SU-DHL-6 (cell line): ENCODE results near the gene CFAP100.

ENCODE experiments used
- H2AFZ ChIP-seq: fragments of 200-600 bp; sonication (generic); 2 replicates; pipeline ENCODE4 v1.6.1; 2014; ENCODE audit warnings: low read depth, mild to moderate bottlenecking, moderate library complexity, mixed read lengths, antibody characterized with exemption, low read length; ENCODE audit not compliant: severe bottlenecking
- H3F3A ChIP-seq: fragments of 200-600 bp; shearing (Covaris generic); 2 replicates; pipeline ENCODE4 v1.6.0; 2016; ENCODE audit warnings: antibody characterized with exemption, mild to moderate bottlenecking; ENCODE audit not compliant: insufficient read depth
- H3K27ac ChIP-seq: fragments of 200-600 bp; sonication (generic); 2 replicates; pipeline ENCODE4 v1.5.1; 2016; ENCODE audit warnings: low read depth, mild to moderate bottlenecking, low read length, moderate library complexity, mixed read lengths
- H3K27me3 ChIP-seq: fragments of 200-600 bp; sonication (generic), shearing (Covaris generic); 2 replicates; pipeline ENCODE4 v1.6.0; 2014; ENCODE audit warnings: mild to moderate bottlenecking, low read length
- H3K36me3 ChIP-seq: fragments of 200-600 bp; sonication (generic); 2 replicates; pipeline ENCODE4 v1.6.1; 2014; ENCODE audit warnings: mild to moderate bottlenecking, low read length, mixed read lengths
- H3K4me2 ChIP-seq: fragments of 300-600, 200-600 bp; shearing (Covaris generic), sonication (generic); 2 replicates; pipeline ENCODE4 v1.6.0; 2014; ENCODE audit warnings: low read length, low read depth, mild to moderate bottlenecking; ENCODE audit not compliant: poor library complexity, severe bottlenecking
- H3K4me3 ChIP-seq: fragments of 200-600 bp; sonication (generic); 2 replicates; pipeline ENCODE4 v1.5.1; 2014; ENCODE audit warnings: antibody characterized with exemption, low read length, mild to moderate bottlenecking, mixed read lengths; ENCODE audit not compliant: insufficient read depth, poor library complexity, severe bottlenecking
- H3K79me2 ChIP-seq: fragments of 200-600 bp; sonication (generic); 2 replicates; pipeline ENCODE4 v1.6.1; 2014; ENCODE audit warnings: mild to moderate bottlenecking, low read length, moderate library complexity; ENCODE audit not compliant: insufficient read depth
- H3K9ac ChIP-seq: fragments of 200-600 bp; sonication (generic); 2 replicates; pipeline ENCODE4 v1.7.0; 2014; ENCODE audit warnings: mild to moderate bottlenecking, low read length
- H3K9me2 ChIP-seq: fragments of 200-600 bp; sonication (generic); replicated peaks from 2 replicates; pipeline ENCODE4 v1.6.1; 2014; ENCODE audit warnings: low read length; ENCODE audit not compliant: insufficient read depth
- H3K9me3 ChIP-seq: fragments of 200-600 bp; sonication (generic); 2 replicates; pipeline ENCODE4 v1.6.1; 2014; ENCODE audit warnings: low read length, mixed read lengths; ENCODE audit not compliant: insufficient read depth
- H4K20me1 ChIP-seq: fragments of 200-600 bp; sonication (generic); 2 replicates; pipeline ENCODE4 v1.6.1; 2014; ENCODE audit warnings: low read depth, mild to moderate bottlenecking, antibody characterized with exemption, low read length, moderate library complexity, mixed read lengths
- EZH2phosphoT487 ChIP-seq: fragments of 200-600 bp; sonication (generic), shearing (Covaris generic); conservative IDR thresholded peaks from 2 replicates; pipeline ENCODE4 v1.6.1; 2018; ENCODE audit warnings: mild to moderate bottlenecking, antibody characterized with exemption, low read length, moderate library complexity, mixed read lengths
- TF ChIP-seq, protein P1 (sequence below): fragments of 200-600 bp; sonication (generic); IDR thresholded peaks from one replicate; pipeline ENCODE4 v1.5.1; 2017; ENCODE audit warnings: antibody characterized with exemption, mild to moderate bottlenecking, low read length, moderate library complexity; ENCODE audit not compliant: insufficient read depth, poor library complexity, severe bottlenecking

Gene CFAP100

DNA sequence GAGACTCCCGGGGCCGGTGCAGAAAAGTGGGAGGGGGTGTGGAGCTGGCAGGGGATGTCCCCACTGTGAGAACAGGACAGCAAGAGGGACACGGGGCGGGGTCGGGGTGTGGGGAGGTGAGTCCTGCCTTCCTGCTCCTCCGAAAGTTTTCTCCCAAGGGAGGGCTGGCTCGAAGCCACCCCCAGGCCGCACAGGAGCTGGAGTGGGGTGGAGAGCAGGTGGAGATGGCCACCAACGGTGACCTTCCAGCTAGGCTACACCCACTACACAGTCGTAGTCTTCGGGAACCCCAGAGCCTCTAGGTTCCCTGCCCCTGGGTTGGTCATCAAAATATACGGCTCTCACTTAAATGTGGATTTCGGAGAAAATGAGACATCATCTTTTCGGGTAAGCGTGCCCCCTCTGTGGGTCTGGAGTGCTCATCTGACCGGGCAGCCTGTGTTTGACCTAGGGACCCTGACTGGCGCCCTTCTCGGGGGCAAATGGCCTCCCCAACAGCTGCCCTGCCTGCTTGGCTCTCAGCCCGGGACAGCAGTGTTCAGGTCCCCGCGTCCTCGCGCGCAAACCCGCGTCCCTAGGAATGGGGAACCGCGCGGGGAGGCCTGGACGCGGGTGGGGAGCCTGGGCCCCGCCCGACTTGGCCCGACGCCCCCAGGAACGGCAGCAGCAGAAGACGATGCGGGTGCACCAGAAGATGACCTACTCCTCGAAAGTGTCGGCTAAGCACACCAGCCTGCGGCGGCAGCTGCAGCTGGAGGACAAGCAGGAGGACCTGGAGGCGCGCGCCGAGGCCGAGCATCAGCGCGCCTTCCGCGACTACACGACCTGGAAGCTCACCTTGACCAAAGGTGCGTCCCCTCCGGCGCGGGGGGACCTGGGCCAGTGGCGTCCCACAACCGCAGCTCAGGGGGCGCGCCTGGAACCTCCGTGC lies 21.2 kb downstream of the CFAP100 start:
- Histone ChIP-seq H2AFZ (no peak overlapping the region), H3K4me3 (no peak overlapping the region), H4K20me1 (no peaks in the 10 kb centered on the region), H3K4me2 (no peak overlapping the region), H3K36me3 (no peaks in the 10 kb centered on the region), H3K9me3 (no peaks in the 10 kb centered on the region), H3K79me2 (no peaks in the 10 kb centered on the region), H3K9me2 (no peaks in the 10 kb centered on the region), H3K27ac (no peak overlapping the region), H3F3A (no peaks in the 10 kb centered on the region), H3K9ac (no peak overlapping the region), H3K27me3 (no peaks in the 10 kb centered on the region)
- TF ChIP-seq, protein P1, sequence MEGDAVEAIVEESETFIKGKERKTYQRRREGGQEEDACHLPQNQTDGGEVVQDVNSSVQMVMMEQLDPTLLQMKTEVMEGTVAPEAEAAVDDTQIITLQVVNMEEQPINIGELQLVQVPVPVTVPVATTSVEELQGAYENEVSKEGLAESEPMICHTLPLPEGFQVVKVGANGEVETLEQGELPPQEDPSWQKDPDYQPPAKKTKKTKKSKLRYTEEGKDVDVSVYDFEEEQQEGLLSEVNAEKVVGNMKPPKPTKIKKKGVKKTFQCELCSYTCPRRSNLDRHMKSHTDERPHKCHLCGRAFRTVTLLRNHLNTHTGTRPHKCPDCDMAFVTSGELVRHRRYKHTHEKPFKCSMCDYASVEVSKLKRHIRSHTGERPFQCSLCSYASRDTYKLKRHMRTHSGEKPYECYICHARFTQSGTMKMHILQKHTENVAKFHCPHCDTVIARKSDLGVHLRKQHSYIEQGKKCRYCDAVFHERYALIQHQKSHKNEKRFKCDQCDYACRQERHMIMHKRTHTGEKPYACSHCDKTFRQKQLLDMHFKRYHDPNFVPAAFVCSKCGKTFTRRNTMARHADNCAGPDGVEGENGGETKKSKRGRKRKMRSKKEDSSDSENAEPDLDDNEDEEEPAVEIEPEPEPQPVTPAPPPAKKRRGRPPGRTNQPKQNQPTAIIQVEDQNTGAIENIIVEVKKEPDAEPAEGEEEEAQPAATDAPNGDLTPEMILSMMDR: no peak
- no peak for TF ChIP-seq EZH2phosphoT487

DNA sequence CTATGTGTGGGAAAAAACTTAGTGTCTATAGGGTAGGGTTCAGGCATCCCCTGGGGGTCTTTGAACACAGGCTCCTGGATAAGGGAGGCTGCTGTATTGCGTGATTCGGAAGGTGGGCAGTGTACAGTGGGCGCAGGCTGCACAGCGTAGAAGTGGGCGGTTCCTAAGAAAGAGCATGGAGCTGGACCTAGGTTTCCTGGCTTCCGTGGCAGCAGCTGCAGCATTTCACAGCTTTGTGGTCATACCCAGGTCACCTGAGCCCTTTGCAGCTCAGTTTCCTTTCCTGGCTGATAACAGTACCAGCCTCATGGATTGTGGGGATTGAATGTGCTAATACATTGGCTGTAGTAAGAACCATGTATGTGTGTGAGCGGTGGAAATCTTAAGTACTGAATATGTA lies 22.2 kb downstream of the CFAP100 start:
- H3K9ac ChIP-seq: no peak overlapping the region
- H3K4me3 ChIP-seq: no peak overlapping the region
- H3K27me3 ChIP-seq: no peaks in the 10 kb centered on the region
- H3K9me2 ChIP-seq: no peaks in the 10 kb centered on the region
- H2AFZ ChIP-seq: no peak overlapping the region
- no peaks in the 10 kb centered on the region for H4K20me1 ChIP-seq
- H3K27ac ChIP-seq: no peak overlapping the region
- H3F3A ChIP-seq: no peaks in the 10 kb centered on the region
- TF ChIP-seq EZH2phosphoT487: no peak
- TF ChIP-seq, protein P1: no peak
- H3K9me3 ChIP-seq: no peaks in the 10 kb centered on the region
- H3K4me2 ChIP-seq: no peak overlapping the region
- H3K79me2 ChIP-seq: no peaks in the 10 kb centered on the region
- H3K36me3 ChIP-seq: no peaks in the 10 kb centered on the region

DNA sequence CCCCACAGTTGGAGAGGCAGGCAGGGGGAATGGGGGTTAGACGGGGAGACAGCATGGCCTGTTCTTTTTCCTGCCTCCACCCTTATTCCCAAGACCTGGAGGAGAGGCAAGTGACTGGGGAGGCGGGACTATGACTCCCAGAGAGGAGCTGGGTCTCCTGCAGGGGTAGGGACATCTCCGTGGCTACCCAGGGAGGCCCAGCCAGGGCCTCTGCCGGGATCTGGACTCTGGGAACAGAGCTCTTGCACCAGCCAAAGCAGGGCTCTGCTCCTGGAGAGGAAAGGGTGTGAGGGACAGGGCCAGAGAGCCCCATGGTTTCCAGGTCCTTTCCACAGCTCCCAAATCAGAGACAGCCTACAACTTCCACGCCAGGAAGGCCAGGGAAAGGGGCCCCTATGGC lies 22.8 kb downstream of the CFAP100 start:
- H3K36me3 ChIP-seq: no peaks in the 10 kb centered on the region
- no peak overlapping the region for H3K27ac ChIP-seq
- H3K4me3 ChIP-seq: no peak overlapping the region
- H3K9me3 ChIP-seq: no peaks in the 10 kb centered on the region
- H2AFZ ChIP-seq: no peak overlapping the region
- no peak overlapping the region for H3K4me2 ChIP-seq
- no peaks in the 10 kb centered on the region for H4K20me1 ChIP-seq
- no peaks in the 10 kb centered on the region for H3K79me2 ChIP-seq
- TF ChIP-seq EZH2phosphoT487: no peak
- TF ChIP-seq, protein P1: no peak
- no peaks in the 10 kb centered on the region for H3K9me2 ChIP-seq
- no peaks in the 10 kb centered on the region for H3K27me3 ChIP-seq
- H3F3A ChIP-seq: no peaks in the 10 kb centered on the region
- no peak overlapping the region for H3K9ac ChIP-seq
